Thyroid gland (tissue), 4 donors: ENCODE results near the gene VPS51.

Source experiments
- CTCF ChIP-seq, 6 experiments: fragments of 200-600 bp in 3 of 6; fragments of 450-650 bp in 3 of 6; sonication (generic) in 3 of 6; IDR thresholded peaks; one replicate each; pipeline ENCODE4 v1.5.1; 2016 to 2019; ENCODE audit warnings: antibody characterized with exemption in 6 of 6, mild to moderate bottlenecking in 2 of 6, inconsistent platforms in 1 of 6, moderate library complexity in 1 of 6
- POLR2A ChIP-seq, 2 donors: fragments of 450-650 bp; IDR thresholded peaks; one replicate each; pipeline ENCODE4 v1.6.1; 2017; ENCODE audit warnings: antibody characterized with exemption in 2 of 2, mild to moderate bottlenecking in 2 of 2, moderate library complexity in 1 of 2

GRCh38 chr11:65060913-65061408, 35.1 kb upstream of the VPS51 start:
- TF ChIP-seq CTCF (IDR thresholded peaks at IDR 0.05) (no peak), POLR2A (IDR thresholded peaks at IDR 0.05) (no peak)
